Measurements from ENCODE around the gene DBN1. TPM values are rescaled to one million over a fixed set of nuclear protein-coding genes. Genes with fewer than 3 reads are reported as not detected.
A peak's percentile ranks its signal among the peaks of the same experiment; 100 is the strongest.

The DBN1 gene
- total and polyA plus RNA-seq, 2 donors (not counting 3 experiments of a cell fraction or from before 2014, with no cell fraction given) = 198 to 336 TPM

- Histone ChIP-seq H2AFZ (ENCODE audit: low read depth, low read length) (no peak overlapping the region), H3K4me2 (ENCODE audit: insufficient read depth, low read length) (peak overlapping the region; percentile 77), H3K27ac (ENCODE audit: insufficient read depth, low read depth, low read length) (peak overlapping the region; percentile 10), H3K4me1 (ENCODE audit: control insufficient read depth, extremely low read depth, insufficient read depth, low read length) (peaks cover 31% of the 10 kb centered on the region), H3K27me3 (ENCODE audit: control insufficient read depth in 2 of 2, insufficient read depth in 2 of 2, low read length in 2 of 2) (no peaks in the 10 kb centered on the region), H3K9me1 (replicated peaks; ENCODE audit: control insufficient read depth, extremely low read depth, insufficient read depth, low read length) (no peaks in the 10 kb centered on the region), H3K79me2 (ENCODE audit: control insufficient read depth, insufficient read depth, low read length) (peaks cover 49% of the 10 kb centered on the region), H3K36me3 (ENCODE audit: control insufficient read depth in 2 of 2, extremely low read depth in 1 of 2, insufficient read depth in 2 of 2, low read length in 2 of 2) (peaks cover 12 to 27% of the 10 kb centered on the region in 2 experiments), H3K9me3 (replicated peaks; ENCODE audit: control insufficient read depth, insufficient read depth, low read length) (no peaks in the 10 kb centered on the region), H3K9ac (replicated peaks; ENCODE audit: extremely low read depth, insufficient read depth, low read length) (no peak overlapping the region), H4K20me1 (replicated peaks; ENCODE audit: control insufficient read depth, extremely low read depth, insufficient read depth, low read length) (no peaks in the 10 kb centered on the region), H3K4me3 (replicated peaks in 1 of 3; ENCODE audit: insufficient read depth in 1 of 3, low read depth in 1 of 3, low read length in 3 of 3) (no peak overlapping the region)
- DNase-seq (ENCODE audit: low read depth, low spot score) (no peak), FAIRE-seq (peak; percentile 68)
- dilution Hi-C loops (cut with MboI; ENCODE audit: extremely low pct_ligation_motif_present, low sequenced_read_pairs) = no loop called here
- BruUV-seq (replicated peaks) = TSS peak; percentile 10
- POLR2A ChIA-PET = interaction anchor here (0.6 to 1.3 kb wide), 2 partner anchors 12 to 25 kb away, joined by 4 read pairs; no protein-coding TSS in a partner anchor
- CTCF ChIA-PET = interaction anchor here (1.4 to 4.5 kb wide), 8 partner anchors 8 to 67 kb away, joined by 3 to 57 read pairs (median 6); no protein-coding TSS in a partner anchor
- intact Hi-C loops (cut with micrococcal nuclease) = loop anchor here (10.0 kb wide), 1 partner anchor 1026 kb away; the partner anchor contains the start of gene FAF2
- TF ChIP-seq POLR2AphosphoS5 (IDR thresholded peaks at IDR 0.05; ENCODE audit: insufficient read depth, low read depth, low read length) (peak; percentile 9), MYC (IDR thresholded peaks at IDR 0.05; ENCODE audit: low read depth, low read length) (no peak)
Observed at GRCh38 chr5:177470759-177471536, 2.5 kb downstream of the DBN1 start.

- no peak overlapping the region for H2AFZ ChIP-seq (ENCODE audit: low read depth, low read length)
- peaks cover 16 to 34% of the 10 kb centered on the region in 2 experiments for H3K36me3 ChIP-seq (ENCODE audit: control insufficient read depth in 2 of 2, extremely low read depth in 1 of 2, insufficient read depth in 2 of 2, low read length in 2 of 2)
- FAIRE-seq (no peak), DNase-seq (ENCODE audit: low read depth, low spot score) (no peak)
- H3K9me3 ChIP-seq (replicated peaks; ENCODE audit: control insufficient read depth, insufficient read depth, low read length) = no peaks in the 10 kb centered on the region
- no TSS peak for BruUV-seq (replicated peaks)
- H3K4me3 ChIP-seq (replicated peaks in 1 of 3; ENCODE audit: insufficient read depth in 1 of 3, low read depth in 1 of 3, low read length in 3 of 3) = no peak overlapping the region
- ChIA-PET POLR2A (no interaction called here), CTCF (interaction anchor here (0.7 to 4.5 kb wide), 4 partner anchors 13 to 79 kb away, joined by 3 to 57 read pairs (median 3); no protein-coding TSS in a partner anchor)
- no peak overlapping the region for H3K4me2 ChIP-seq (ENCODE audit: insufficient read depth, low read length)
- no peaks in the 10 kb centered on the region for H3K27me3 ChIP-seq (ENCODE audit: control insufficient read depth in 2 of 2, insufficient read depth in 2 of 2, low read length in 2 of 2)
- H4K20me1 ChIP-seq (replicated peaks; ENCODE audit: control insufficient read depth, extremely low read depth, insufficient read depth, low read length) = no peaks in the 10 kb centered on the region
- peaks cover 49% of the 10 kb centered on the region for H3K79me2 ChIP-seq (ENCODE audit: control insufficient read depth, insufficient read depth, low read length)
- H3K9ac ChIP-seq (replicated peaks; ENCODE audit: extremely low read depth, insufficient read depth, low read length) = no peak overlapping the region
- TF ChIP-seq MAX (IDR thresholded peaks at IDR 0.05; ENCODE audit: insufficient read depth, insufficient read length) = no peak
- TF ChIP-seq POLR2A (IDR thresholded peaks at IDR 0.05; ENCODE audit: low read depth, low read length) = no peak
- no peak for TF ChIP-seq POLR2AphosphoS5 (IDR thresholded peaks at IDR 0.05; ENCODE audit: insufficient read depth, low read depth, low read length)
- no peak for TF ChIP-seq EZH2 (IDR thresholded peaks at IDR 0.05; ENCODE audit: borderline replicate concordance, low read depth, low read length, severe bottlenecking)
- TF ChIP-seq MYC (IDR thresholded peaks at IDR 0.05; ENCODE audit: low read depth, low read length) = no peak
- no peak for TF ChIP-seq GATA2 (IDR thresholded peaks at IDR 0.05; ENCODE audit: insufficient read depth, insufficient read length, low read depth, low read length)
- TF ChIP-seq CTCF (IDR thresholded peaks at IDR 0.05; ENCODE audit: extremely low read depth in 1 of 2, insufficient read depth in 1 of 2, low read depth in 1 of 2, low read length in 2 of 2) = no peak
- no peak for TF ChIP-seq FOS (IDR thresholded peaks at IDR 0.05; ENCODE audit: borderline replicate concordance, insufficient read depth, low read length)
- TF ChIP-seq JUN (IDR thresholded peaks at IDR 0.05; ENCODE audit: borderline replicate concordance, insufficient read depth, insufficient read length, low read depth) = no peak
- no peaks in the 10 kb centered on the region for H3K9me1 ChIP-seq (replicated peaks; ENCODE audit: control insufficient read depth, extremely low read depth, insufficient read depth, low read length)
- intact Hi-C loops (cut with micrococcal nuclease) = loop anchor here (10.0 kb wide), 1 partner anchor 1025 kb away; the partner anchor contains the start of gene FAF2
- peak overlapping the region; percentile 16 for H3K27ac ChIP-seq (ENCODE audit: insufficient read depth, low read depth, low read length)
- dilution Hi-C loops (cut with MboI; ENCODE audit: extremely low pct_ligation_motif_present, low sequenced_read_pairs) = no loop called here
- H3K4me1 ChIP-seq (ENCODE audit: control insufficient read depth, extremely low read depth, insufficient read depth, low read length) = peaks cover 31% of the 10 kb centered on the region
Observed at GRCh38 chr5:177469750-177470525, 3.5 kb downstream of the DBN1 start.
